Thyroid gland (tissue), 4 donors: ENCODE results near the gene HTR3A. TPM values are rescaled to one million over a fixed set of nuclear protein-coding genes. Genes with fewer than 3 reads are reported as not detected.

Experiments
- DNase-seq, 2 donors: peaks; one replicate each; pipeline ENCODE4 v3.0.0-alpha.2; 2019
- H3K27ac ChIP-seq, 3 donors: fragments of 200-600 bp; sonication (generic); 1 replicate in 2 of 3; 2 replicates in 1 of 3; pipeline ENCODE4 v1.5.1; 2016 to 2019; ENCODE audit warnings: mild to moderate bottlenecking in 1 of 3, moderate library complexity in 1 of 3
- H3K27me3 ChIP-seq: fragments of 200-600 bp; sonication (generic); one replicate; pipeline ENCODE4 v1.5.1; 2019
- H3K36me3 ChIP-seq, 2 donors: fragments of 200-600 bp; sonication (generic); one replicate each; pipeline ENCODE4 v1.5.1; 2016 to 2019
- H3K4me1 ChIP-seq, 2 donors: fragments of 200-600 bp; sonication (generic); one replicate each; pipeline ENCODE4 v1.5.1; 2017 to 2019
- H3K4me3 ChIP-seq, 3 donors: fragments of 200-600 bp; sonication (generic); replicated peaks in 1 of 3; 1 replicate in 2 of 3; 2 replicates in 1 of 3; pipeline ENCODE4 v1.5.1; 2016; ENCODE audit warnings: mild to moderate bottlenecking in 1 of 3
- H3K9me3 ChIP-seq: fragments of 200-600 bp; sonication (generic); one replicate; pipeline ENCODE4 v1.5.1; 2017
- POLR2A ChIP-seq, 2 donors: fragments of 450-650 bp; IDR thresholded peaks; one replicate each; pipeline ENCODE4 v1.6.1; 2017; ENCODE audit warnings: antibody characterized with exemption in 2 of 2, mild to moderate bottlenecking in 2 of 2, moderate library complexity in 1 of 2
- WGBS, 2 donors: methylation state at CpG; one replicate each; pipeline ENCODE4 v1.1.5; 2017; 5-methylcytosine and 5-hydroxymethylcytosine counted together
- intact Hi-C: fragments of 100-400 bp; cut with DNase I; formaldehyde crosslinking; loops from one replicate; pipeline ENCODE4 v1.15.1; 2023
- total RNA-seq, 4 donors: library from RNA; depleted of rRNA; stranded (reverse); fragments of >200 nt; gene quantifications; one replicate each; pipeline ENCODE4 v1.2.3, GENCODE V29; 2016
- TF ChIP-seq, protein P1 (sequence below), 6 experiments: fragments of 200-600 bp in 3 of 6; fragments of 450-650 bp in 3 of 6; sonication (generic) in 3 of 6; IDR thresholded peaks; one replicate each; pipeline ENCODE4 v1.5.1; 2016 to 2019; ENCODE audit warnings: antibody characterized with exemption in 6 of 6, mild to moderate bottlenecking in 2 of 6, inconsistent platforms in 1 of 6, moderate library complexity in 1 of 6

The HTR3A gene
- total RNA-seq, 4 donors from 2014 or later: not detected

GRCh38 chr11:113992459-113993110 is 17.7 kb downstream of the HTR3A start:
- no peaks in the 10 kb centered on the region for H3K27me3 ChIP-seq

GRCh38 chr11:113994077-113994954 is 19.4 kb downstream of the HTR3A start:
- Histone ChIP-seq H3K36me3 (no peaks in the 10 kb centered on the region), H3K27ac (no peak overlapping the region), H3K4me1 (peaks cover 0 to 6% of the 10 kb centered on the region in 2 donors), H3K9me3 (no peaks in the 10 kb centered on the region), H3K4me3 (no peak overlapping the region), H3K27me3 (no peaks in the 10 kb centered on the region)
- DNase-seq: peak in 1 of 2 donors; percentile 11
- 6% methylated on average over 6 of the region's 6 CpGs for WGBS, 2 donors
- TF ChIP-seq, protein P1, sequence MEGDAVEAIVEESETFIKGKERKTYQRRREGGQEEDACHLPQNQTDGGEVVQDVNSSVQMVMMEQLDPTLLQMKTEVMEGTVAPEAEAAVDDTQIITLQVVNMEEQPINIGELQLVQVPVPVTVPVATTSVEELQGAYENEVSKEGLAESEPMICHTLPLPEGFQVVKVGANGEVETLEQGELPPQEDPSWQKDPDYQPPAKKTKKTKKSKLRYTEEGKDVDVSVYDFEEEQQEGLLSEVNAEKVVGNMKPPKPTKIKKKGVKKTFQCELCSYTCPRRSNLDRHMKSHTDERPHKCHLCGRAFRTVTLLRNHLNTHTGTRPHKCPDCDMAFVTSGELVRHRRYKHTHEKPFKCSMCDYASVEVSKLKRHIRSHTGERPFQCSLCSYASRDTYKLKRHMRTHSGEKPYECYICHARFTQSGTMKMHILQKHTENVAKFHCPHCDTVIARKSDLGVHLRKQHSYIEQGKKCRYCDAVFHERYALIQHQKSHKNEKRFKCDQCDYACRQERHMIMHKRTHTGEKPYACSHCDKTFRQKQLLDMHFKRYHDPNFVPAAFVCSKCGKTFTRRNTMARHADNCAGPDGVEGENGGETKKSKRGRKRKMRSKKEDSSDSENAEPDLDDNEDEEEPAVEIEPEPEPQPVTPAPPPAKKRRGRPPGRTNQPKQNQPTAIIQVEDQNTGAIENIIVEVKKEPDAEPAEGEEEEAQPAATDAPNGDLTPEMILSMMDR (IDR thresholded peaks at IDR 0.05): peak; percentile 21 to 79 (median 58)
- TF ChIP-seq POLR2A (IDR thresholded peaks at IDR 0.05): no peak
- intact Hi-C loops: loop anchor here (2.0 kb wide), 1 partner anchor 266 kb away; no protein-coding TSS in a partner anchor

More at GRCh38 chr11:113992459-113993110, 17.7 kb downstream of the HTR3A start:
- intact Hi-C loops: no loop called here
- no peaks in the 10 kb centered on the region for H3K9me3 ChIP-seq
- no peak for TF ChIP-seq POLR2A (IDR thresholded peaks at IDR 0.05)
- TF ChIP-seq, protein P1 (IDR thresholded peaks at IDR 0.05): no peak
- H3K27ac ChIP-seq: no peak overlapping the region
- H3K4me3 ChIP-seq: no peak overlapping the region
- H3K36me3 ChIP-seq: no peaks in the 10 kb centered on the region
- DNase-seq: peak; percentile 53 to 73
- peaks cover 0 to 6% of the 10 kb centered on the region in 2 donors for H3K4me1 ChIP-seq
- 22 to 24% methylated on average over 7 of the region's 7 CpGs for WGBS, 2 donors

- intact Hi-C loops: no loop called here
- Histone ChIP-seq H3K27me3 (no peaks in the 10 kb centered on the region), H3K36me3 (no peaks in the 10 kb centered on the region)
Observed at GRCh38 chr11:113997473-113997872, 22.6 kb downstream of the HTR3A start.

DNA sequence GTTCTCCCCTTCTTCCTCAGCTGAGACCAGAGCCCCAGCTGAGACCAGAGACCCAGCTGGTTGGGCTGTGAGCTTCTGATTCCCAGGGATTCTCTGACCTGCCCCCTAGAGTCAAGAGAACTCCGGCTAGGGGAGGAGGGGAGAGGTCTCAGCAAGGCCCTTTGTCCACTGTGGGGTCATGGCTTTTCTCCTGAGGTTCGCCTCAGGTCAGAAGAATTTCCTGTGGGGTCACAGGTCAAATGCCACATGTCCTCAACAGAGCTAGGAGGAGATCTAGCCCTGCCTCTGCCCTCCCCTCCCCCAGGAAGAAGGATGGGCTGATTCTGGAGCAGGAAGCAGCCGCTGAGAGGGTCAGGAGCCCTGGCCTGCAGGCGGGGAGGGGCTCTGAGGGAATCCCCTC is 23.7 kb downstream of the HTR3A start:
- no peak for DNase-seq
- H3K27ac ChIP-seq: no peak overlapping the region
- WGBS, 2 donors: 31 to 52% methylated on average over 2 to 4 of the region's 4 CpGs
- no peaks in the 10 kb centered on the region for H3K36me3 ChIP-seq
- no peak overlapping the region for H3K4me3 ChIP-seq
- TF ChIP-seq POLR2A (IDR thresholded peaks at IDR 0.05): no peak
- TF ChIP-seq, protein P1 (IDR thresholded peaks at IDR 0.05): no peak
- no peaks in the 10 kb centered on the region for H3K4me1 ChIP-seq
- intact Hi-C loops: no loop called here
- no peaks in the 10 kb centered on the region for H3K27me3 ChIP-seq
- no peaks in the 10 kb centered on the region for H3K9me3 ChIP-seq

More at GRCh38 chr11:113997473-113997872, 22.6 kb downstream of the HTR3A start:
- 67 to 72% methylated on average over 3 of the region's 3 CpGs for WGBS, 2 donors
- no peak for DNase-seq
- no peak overlapping the region for H3K27ac ChIP-seq
- H3K4me3 ChIP-seq: no peak overlapping the region
- H3K4me1 ChIP-seq: peaks cover 0 to 4% of the 10 kb centered on the region in 2 donors
- no peak for TF ChIP-seq POLR2A (IDR thresholded peaks at IDR 0.05)
- TF ChIP-seq, protein P1 (IDR thresholded peaks at IDR 0.05): no peak
- no peaks in the 10 kb centered on the region for H3K9me3 ChIP-seq
